Measurements from ENCODE around the gene CTNND2. TPM values are rescaled to one million over a fixed set of nuclear protein-coding genes. Genes with fewer than 3 reads are reported as not detected.

Gene CTNND2
- polyA plus RNA-seq, 1 donor from 2014 or later: 67.0 TPM

DNA sequence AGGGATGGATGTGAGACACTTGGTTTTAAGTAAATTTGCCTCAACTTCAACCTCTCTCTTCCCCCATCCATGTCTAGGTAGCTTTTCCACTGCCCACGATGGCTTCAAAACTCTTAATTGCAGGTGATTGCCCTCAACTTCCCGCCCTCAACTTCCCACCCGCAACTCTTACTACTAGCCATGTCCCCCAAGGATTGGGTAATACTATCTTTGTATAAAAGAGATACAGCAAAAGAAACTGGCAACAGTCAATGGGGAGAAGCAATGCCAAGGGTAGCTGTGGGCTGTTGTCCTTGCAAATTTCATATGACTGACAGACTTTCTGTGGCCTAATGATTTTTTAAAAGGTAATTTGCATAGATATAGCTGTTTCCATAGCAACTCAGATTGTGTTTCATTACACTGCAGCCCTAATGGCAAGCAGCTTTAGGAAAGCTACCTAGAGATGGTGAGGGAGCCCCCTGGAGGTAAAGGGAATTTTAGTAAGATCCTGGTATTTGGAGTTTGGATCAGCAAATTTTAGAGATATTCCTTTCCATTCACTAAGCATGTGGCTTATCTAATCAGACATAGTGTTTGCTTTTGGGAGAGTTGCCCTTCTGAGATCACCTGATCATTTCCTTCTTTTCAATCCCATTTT lies 721.7 kb downstream of the CTNND2 start:
- Histone ChIP-seq H2AFZ (ENCODE audit: low read depth, low read length) (no peak overlapping the region), H4K20me1 (ENCODE audit: insufficient read depth) (no peaks in the 10 kb centered on the region), H3K36me3 (ENCODE audit: insufficient read depth, low read length) (peaks cover 4% of the 10 kb centered on the region), H3K9me2 (ENCODE audit: insufficient read depth, low read length) (no peaks in the 10 kb centered on the region), H3K27me3 (ENCODE audit: insufficient read depth, low read depth, low read length) (no peaks in the 10 kb centered on the region), H3K9me3 (ENCODE audit: low read length) (no peaks in the 10 kb centered on the region), H3F3A (ENCODE audit: insufficient read depth, low read length, poor library complexity, severe bottlenecking) (no peaks in the 10 kb centered on the region), H3K4me2 (ENCODE audit: low read length) (no peak overlapping the region), H3K9ac (ENCODE audit: low read length) (no peak overlapping the region), H3K79me2 (replicated peaks; ENCODE audit: insufficient read depth, low read length) (no peaks in the 10 kb centered on the region), H3K4me3 (ENCODE audit: low read length) (no peak overlapping the region), H3K27ac (ENCODE audit: low read length) (no peak overlapping the region)
- TF ChIP-seq POLR2AphosphoS5 (IDR thresholded peaks at IDR 0.05) (no peak), SMC3 (conservative IDR thresholded peaks at IDR 0.05; ENCODE audit: poor library complexity) (peak; percentile 57), TAF1 (IDR thresholded peaks at IDR 0.05; ENCODE audit: low read depth) (no peak), RAD21 (conservative IDR thresholded peaks at IDR 0.05) (peak; percentile 56), MXI1 (conservative IDR thresholded peaks at IDR 0.05; ENCODE audit: poor library complexity, severe bottlenecking) (no peak)
- TF ChIP-seq, protein P1, sequence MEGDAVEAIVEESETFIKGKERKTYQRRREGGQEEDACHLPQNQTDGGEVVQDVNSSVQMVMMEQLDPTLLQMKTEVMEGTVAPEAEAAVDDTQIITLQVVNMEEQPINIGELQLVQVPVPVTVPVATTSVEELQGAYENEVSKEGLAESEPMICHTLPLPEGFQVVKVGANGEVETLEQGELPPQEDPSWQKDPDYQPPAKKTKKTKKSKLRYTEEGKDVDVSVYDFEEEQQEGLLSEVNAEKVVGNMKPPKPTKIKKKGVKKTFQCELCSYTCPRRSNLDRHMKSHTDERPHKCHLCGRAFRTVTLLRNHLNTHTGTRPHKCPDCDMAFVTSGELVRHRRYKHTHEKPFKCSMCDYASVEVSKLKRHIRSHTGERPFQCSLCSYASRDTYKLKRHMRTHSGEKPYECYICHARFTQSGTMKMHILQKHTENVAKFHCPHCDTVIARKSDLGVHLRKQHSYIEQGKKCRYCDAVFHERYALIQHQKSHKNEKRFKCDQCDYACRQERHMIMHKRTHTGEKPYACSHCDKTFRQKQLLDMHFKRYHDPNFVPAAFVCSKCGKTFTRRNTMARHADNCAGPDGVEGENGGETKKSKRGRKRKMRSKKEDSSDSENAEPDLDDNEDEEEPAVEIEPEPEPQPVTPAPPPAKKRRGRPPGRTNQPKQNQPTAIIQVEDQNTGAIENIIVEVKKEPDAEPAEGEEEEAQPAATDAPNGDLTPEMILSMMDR (IDR thresholded peaks at IDR 0.05; ENCODE audit: poor library complexity, severe bottlenecking): peak; percentile 63

- H3K9me2 ChIP-seq (ENCODE audit: insufficient read depth, low read length): no peaks in the 10 kb centered on the region
- H3K4me3 ChIP-seq (ENCODE audit: low read length): no peak overlapping the region
- H3K4me2 ChIP-seq (ENCODE audit: low read length): no peak overlapping the region
- no peaks in the 10 kb centered on the region for H3K27me3 ChIP-seq (ENCODE audit: insufficient read depth, low read depth, low read length)
- H3K9ac ChIP-seq (ENCODE audit: low read length): no peak overlapping the region
- no peaks in the 10 kb centered on the region for H3K79me2 ChIP-seq (replicated peaks; ENCODE audit: insufficient read depth, low read length)
- no peaks in the 10 kb centered on the region for H3K9me3 ChIP-seq (ENCODE audit: low read length)
- no peaks in the 10 kb centered on the region for H4K20me1 ChIP-seq (ENCODE audit: insufficient read depth)
- no peak overlapping the region for H3K27ac ChIP-seq (ENCODE audit: low read length)
- TF ChIP-seq, protein P1 (IDR thresholded peaks at IDR 0.05; ENCODE audit: poor library complexity, severe bottlenecking): no peak
- no peak for TF ChIP-seq EP300 (conservative IDR thresholded peaks at IDR 0.05; ENCODE audit: poor library complexity, severe bottlenecking)
- TF ChIP-seq EZH2 (IDR thresholded peaks at IDR 0.05; ENCODE audit: borderline replicate concordance, insufficient read depth, low read length, poor library complexity, severe bottlenecking): no peak
- no peak for TF ChIP-seq TAF1 (IDR thresholded peaks at IDR 0.05; ENCODE audit: low read depth)
- no peak for TF ChIP-seq MXI1 (conservative IDR thresholded peaks at IDR 0.05; ENCODE audit: poor library complexity, severe bottlenecking)
- TF ChIP-seq SMC3 (conservative IDR thresholded peaks at IDR 0.05; ENCODE audit: poor library complexity): no peak
- no peak for TF ChIP-seq RAD21 (conservative IDR thresholded peaks at IDR 0.05)
- TF ChIP-seq POLR2AphosphoS5 (IDR thresholded peaks at IDR 0.05): no peak
- TF ChIP-seq REST (IDR thresholded peaks at IDR 0.05; ENCODE audit: borderline replicate concordance): no peak
- H2AFZ ChIP-seq (ENCODE audit: low read depth, low read length): no peak overlapping the region
- H3K36me3 ChIP-seq (ENCODE audit: insufficient read depth, low read length): peaks cover 4% of the 10 kb centered on the region
- no peaks in the 10 kb centered on the region for H3F3A ChIP-seq (ENCODE audit: insufficient read depth, low read length, poor library complexity, severe bottlenecking)
Measured at GRCh38 chr5:11181940-11182339, 722.3 kb downstream of the CTNND2 start.
